SK-N-SH treated with all-trans-retinoic acid at 6 μM for 48 hours (cell line): Measurements from ENCODE around the gene NCAM1.

Experiments
- CSRNP3 ChIP-seq: fragments of 250-450 bp; sonication (Bioruptor Pico); IDR thresholded peaks from 2 replicates; pipeline ENCODE4 v1.5.1; 2021; ENCODE audit warnings: mild to moderate bottlenecking, moderate library complexity
- GLIS3 ChIP-seq: fragments of 250-450 bp; sonication (Bioruptor Pico); IDR thresholded peaks from 2 replicates; pipeline ENCODE4 v1.5.0; 2020; ENCODE audit warnings: mild to moderate bottlenecking, moderate library complexity
- ISL1 ChIP-seq: fragments of 250-450 bp; sonication (Bioruptor Pico); IDR thresholded peaks from 2 replicates; pipeline ENCODE4 v2.1.2; 2022; ENCODE audit warnings: mild to moderate bottlenecking, moderate library complexity
- PATZ1 ChIP-seq: fragments of 250-450 bp; sonication (Bioruptor Pico); IDR thresholded peaks from 2 replicates; pipeline ENCODE4 v1.8.0; 2020; ENCODE audit warnings: mild to moderate bottlenecking, moderate library complexity, borderline replicate concordance
- RARB ChIP-seq: fragments of 250-450 bp; sonication (Bioruptor Pico); IDR thresholded peaks from 2 replicates; pipeline ENCODE4 v1.8.0; 2021; ENCODE audit warnings: mild to moderate bottlenecking, moderate library complexity
- SNAI2 ChIP-seq: fragments of 250-450 bp; sonication (Bioruptor Pico); IDR thresholded peaks from 2 replicates; pipeline ENCODE4 v1.5.0; 2020; ENCODE audit warnings: mild to moderate bottlenecking, moderate library complexity
- TCF4 ChIP-seq: fragments of 250-450 bp; sonication (Bioruptor Pico); IDR thresholded peaks from 2 replicates; pipeline ENCODE4 v1.8.0; 2021; ENCODE audit warnings: mild to moderate bottlenecking, moderate library complexity, borderline replicate concordance
- TOX ChIP-seq: fragments of 250-450 bp; sonication (Bioruptor Pico); IDR thresholded peaks from 2 replicates; pipeline ENCODE4 v1.8.0; 2021; ENCODE audit warnings: mild to moderate bottlenecking, moderate library complexity, borderline replicate concordance
- ZFP3 ChIP-seq: fragments of 250-450 bp; sonication (Bioruptor Pico); IDR thresholded peaks from 2 replicates; pipeline ENCODE4 v1.5.0; 2020; ENCODE audit warnings: mild to moderate bottlenecking, moderate library complexity
- ZFP30 ChIP-seq: fragments of 450-650 bp; formaldehyde crosslinking; IDR thresholded peaks from 2 replicates; pipeline ENCODE4 v1.5.0; 2022; ENCODE audit warnings: mild to moderate bottlenecking, moderate library complexity
- ZNF565 ChIP-seq: fragments of 450-650 bp; formaldehyde crosslinking; conservative IDR thresholded peaks from 2 replicates; pipeline ENCODE4 v1.5.0; 2020; ENCODE audit warnings: low read depth, mild to moderate bottlenecking, moderate library complexity

- no peak for TF ChIP-seq CSRNP3 (CRISPR knock-in tag)
- TF ChIP-seq TCF4 (CRISPR knock-in tag), result no peak
- no peak for TF ChIP-seq SNAI2
- TF ChIP-seq ISL1 (CRISPR knock-in tag), result no peak
- no peak for TF ChIP-seq ZFP3 (CRISPR knock-in tag)
- TF ChIP-seq GLIS3 (CRISPR knock-in tag), result no peak
- no peak for TF ChIP-seq ZFP30 (CRISPR knock-in tag)
- no peak for TF ChIP-seq PATZ1
- TF ChIP-seq ZNF565 (CRISPR knock-in tag), result no peak
- TF ChIP-seq TOX (CRISPR knock-in tag), result no peak
- TF ChIP-seq RARB, result no peak
Measured at GRCh38 chr11:113237261-113237660, 276.0 kb downstream of the NCAM1 start.
